ENCODE results near the gene CAMK2N1.
"Not testable (repeated sequence)": the region's sequence is repeated elsewhere in the genome, so short reads cannot be mapped to it uniquely, and the experiment has no call there.

CAMK2N1 gene

DNA sequence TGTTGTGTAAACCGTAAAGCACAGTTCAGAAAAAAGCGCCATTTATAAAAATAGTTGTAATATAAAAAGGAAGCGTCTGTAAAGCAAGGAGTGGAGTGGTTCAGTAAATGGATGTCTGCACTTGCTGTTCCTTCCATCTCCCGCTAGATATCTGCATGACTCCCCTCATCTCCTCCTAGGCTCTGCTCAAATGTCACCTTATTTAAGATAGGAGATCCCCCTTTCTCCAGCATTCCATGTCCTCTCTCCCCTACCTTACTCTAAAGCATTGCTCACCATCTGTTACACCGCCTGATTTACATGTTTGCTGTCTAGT, 21.2 kb upstream of the CAMK2N1 start:
- TF ChIP-seq, protein P1, sequence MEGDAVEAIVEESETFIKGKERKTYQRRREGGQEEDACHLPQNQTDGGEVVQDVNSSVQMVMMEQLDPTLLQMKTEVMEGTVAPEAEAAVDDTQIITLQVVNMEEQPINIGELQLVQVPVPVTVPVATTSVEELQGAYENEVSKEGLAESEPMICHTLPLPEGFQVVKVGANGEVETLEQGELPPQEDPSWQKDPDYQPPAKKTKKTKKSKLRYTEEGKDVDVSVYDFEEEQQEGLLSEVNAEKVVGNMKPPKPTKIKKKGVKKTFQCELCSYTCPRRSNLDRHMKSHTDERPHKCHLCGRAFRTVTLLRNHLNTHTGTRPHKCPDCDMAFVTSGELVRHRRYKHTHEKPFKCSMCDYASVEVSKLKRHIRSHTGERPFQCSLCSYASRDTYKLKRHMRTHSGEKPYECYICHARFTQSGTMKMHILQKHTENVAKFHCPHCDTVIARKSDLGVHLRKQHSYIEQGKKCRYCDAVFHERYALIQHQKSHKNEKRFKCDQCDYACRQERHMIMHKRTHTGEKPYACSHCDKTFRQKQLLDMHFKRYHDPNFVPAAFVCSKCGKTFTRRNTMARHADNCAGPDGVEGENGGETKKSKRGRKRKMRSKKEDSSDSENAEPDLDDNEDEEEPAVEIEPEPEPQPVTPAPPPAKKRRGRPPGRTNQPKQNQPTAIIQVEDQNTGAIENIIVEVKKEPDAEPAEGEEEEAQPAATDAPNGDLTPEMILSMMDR (IDR thresholded peaks at IDR 0.05) = no peak
- H3K27ac ChIP-seq = peak overlapping the region; percentile 58 to 87
- DNase-seq (ENCODE audit: low spot score) = no peak

DNA sequence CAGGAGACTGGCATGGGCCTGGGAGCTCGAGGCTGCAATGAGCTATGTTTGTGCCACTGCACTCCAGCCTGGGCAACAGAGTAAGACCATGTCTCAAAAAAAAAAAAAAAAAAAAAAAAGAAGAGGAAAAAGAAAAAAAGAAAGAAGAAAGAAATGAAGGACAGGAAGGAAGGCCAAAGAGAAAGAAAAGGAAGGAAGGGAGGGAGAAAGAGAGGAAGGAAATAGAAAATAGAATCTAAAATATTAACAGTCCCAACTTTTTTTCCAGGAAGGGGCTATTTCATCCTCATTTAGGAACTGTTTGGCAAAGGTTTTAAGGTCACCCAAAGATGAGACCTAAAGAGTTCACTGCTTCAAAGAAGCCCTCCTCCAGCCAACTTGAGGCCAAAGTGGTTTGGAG, 19.5 kb upstream of the CAMK2N1 start:
- TF ChIP-seq, protein P1 (IDR thresholded peaks at IDR 0.05) = no peak
- DNase-seq (ENCODE audit: low spot score) = no peak
- Histone ChIP-seq H3K4me3 (no peak overlapping the region), H3K27ac (no peak overlapping the region)

More for the DNA sequence above, 21.2 kb upstream of the CAMK2N1 start:
- H3K4me3 ChIP-seq = peak overlapping the region; percentile 91

GRCh38 chr1:20500716-20501115, 14.7 kb upstream of the CAMK2N1 start:
- TF ChIP-seq, protein P1 (IDR thresholded peaks at IDR 0.05) = no peak
- no peak overlapping the region for H3K27ac ChIP-seq
- no peak for DNase-seq (ENCODE audit: low spot score)
- no peak overlapping the region for H3K4me3 ChIP-seq

GRCh38 chr1:20499718-20500117, 13.7 kb upstream of the CAMK2N1 start:
- DNase-seq (ENCODE audit: low spot score) = no peak
- Histone ChIP-seq H3K27ac (no peak overlapping the region), H3K4me3 (no peak overlapping the region)
- TF ChIP-seq, protein P1 (IDR thresholded peaks at IDR 0.05) = no peak

DNA sequence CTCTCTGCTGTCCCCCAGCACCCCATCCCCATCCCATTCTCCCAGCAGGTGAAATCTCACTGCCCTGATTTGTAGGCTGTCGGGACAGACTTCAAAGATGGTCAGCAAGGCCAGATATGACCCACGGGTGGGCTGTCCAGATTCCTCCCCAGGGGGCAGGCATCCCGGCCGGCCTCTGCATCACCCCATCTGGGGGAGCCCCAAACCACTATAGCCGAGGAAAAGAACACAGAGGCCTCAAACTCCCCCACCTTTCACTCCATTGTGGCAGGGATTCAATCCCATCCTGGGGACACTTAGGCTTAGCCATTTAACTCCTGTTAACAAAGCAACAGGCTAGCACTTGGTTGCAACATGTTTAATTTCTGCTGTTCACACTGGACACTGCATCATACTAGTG, 13.1 kb upstream of the CAMK2N1 start:
- no peak overlapping the region for H3K27ac ChIP-seq
- no peak overlapping the region for H3K4me3 ChIP-seq
- DNase-seq (ENCODE audit: low spot score) = no peak
- TF ChIP-seq, protein P1 (IDR thresholded peaks at IDR 0.05) = no peak

GRCh38 chr1:20498116-20498515, 12.1 kb upstream of the CAMK2N1 start:
- H3K4me3 ChIP-seq = no peak overlapping the region
- H3K27ac ChIP-seq = no peak overlapping the region
- DNase-seq (ENCODE audit: low spot score) = no peak
- TF ChIP-seq, protein P1 (IDR thresholded peaks at IDR 0.05) = no peak

- no peak overlapping the region for H3K4me3 ChIP-seq
- no peak for DNase-seq (ENCODE audit: low spot score)
Observed at GRCh38 chr1:20497506-20497905, 11.5 kb upstream of the CAMK2N1 start.

GRCh38 chr1:20496725-20497383, 10.8 kb upstream of the CAMK2N1 start:
- not testable (repeated sequence) for H3K27ac ChIP-seq; DNase-seq (ENCODE audit: low spot score); H3K4me3 ChIP-seq

More at GRCh38 chr1:20497506-20497905, 11.5 kb upstream of the CAMK2N1 start:
- TF ChIP-seq, protein P1 (IDR thresholded peaks at IDR 0.05) = no peak
- H3K27ac ChIP-seq = no peak overlapping the region

Data from coronary artery (tissue), 2 donors.